ENCODE results near the gene ILF2. TPM values are rescaled to one million over a fixed set of nuclear protein-coding genes. Genes with fewer than 3 reads are reported as not detected.
"Not testable (repeated sequence)": the region's sequence is repeated elsewhere in the genome, so short reads cannot be mapped to it uniquely, and the experiment has no call there.

ILF2 gene
- polyA plus RNA-seq (ENCODE audit: insufficient read length in 3 of 3): 100 to 1,000 TPM; 240 to 334 (median 322) TPM
- long read RNA-seq, donor 1, transcript ILF2-201 (14 exons, 1,659 nt): major isoform, 73 of 162 reads
- long read RNA-seq, donor 1, partial matches to known transcripts: 84 of 162 reads
- long read RNA-seq, donor 1, other reads (novel, unspliced or antisense): 5 of 162 reads
- long read RNA-seq, donor 2, transcript ILF2-201 (14 exons, 1,659 nt): major isoform, 40 of 126 reads
- long read RNA-seq, donor 2, partial matches to known transcripts: 84 of 126 reads
- long read RNA-seq, donor 2, other reads (novel, unspliced or antisense): 0 of 126 reads
- long read RNA-seq, donor 3, transcript ILF2-201 (14 exons, 1,659 nt): major isoform, 83 of 166 reads
- long read RNA-seq, donor 3, partial matches to known transcripts: 83 of 166 reads
- long read RNA-seq, donor 3, other reads (novel, unspliced or antisense): 0 of 166 reads
- long read RNA-seq, donor 4, transcript ILF2-201 (14 exons, 1,659 nt): major isoform, 58 of 114 reads
- long read RNA-seq, donor 4, partial matches to known transcripts: 55 of 114 reads
- long read RNA-seq, donor 4, other reads (novel, unspliced or antisense): 0 of 114 reads
- long read RNA-seq, donor 5: 0 reads
- long read RNA-seq, donor 6, transcript ILF2-201 (14 exons, 1,659 nt): major isoform, 49 of 282 reads
- long read RNA-seq, donor 6, partial matches to known transcripts: 222 of 282 reads
- long read RNA-seq, donor 6, other reads (novel, unspliced or antisense): 8 of 282 reads
- long read RNA-seq, donor 7, transcript ILF2-201 (14 exons, 1,659 nt): major isoform, 113 of 252 reads
- long read RNA-seq, donor 7, partial matches to known transcripts: 132 of 252 reads
- long read RNA-seq, donor 7, other reads (novel, unspliced or antisense): 5 of 252 reads
- long read RNA-seq, donor 8, transcript ILF2-201 (14 exons, 1,659 nt): major isoform, 124 of 431 reads
- long read RNA-seq, donor 8, partial matches to known transcripts: 301 of 431 reads
- long read RNA-seq, donor 8, other reads (novel, unspliced or antisense): 5 of 431 reads
- long read RNA-seq, donor 9, transcript ILF2-201 (14 exons, 1,659 nt): major isoform, 59 of 137 reads
- long read RNA-seq, donor 9, partial matches to known transcripts: 78 of 137 reads
- long read RNA-seq, donor 9, other reads (novel, unspliced or antisense): 0 of 137 reads
- long read RNA-seq, donor 10, transcript ILF2-201 (14 exons, 1,659 nt): major isoform, 65 of 131 reads
- long read RNA-seq, donor 10, partial matches to known transcripts: 66 of 131 reads
- long read RNA-seq, donor 10, other reads (novel, unspliced or antisense): 0 of 131 reads
- long read RNA-seq, donor 11, transcript ILF2-201 (14 exons, 1,659 nt): major isoform, 51 of 171 reads
- long read RNA-seq, donor 11, partial matches to known transcripts: 69 of 171 reads
- long read RNA-seq, donor 11, other reads (novel, unspliced or antisense): 51 of 171 reads
- long read RNA-seq, donor 12, transcript ILF2-201 (14 exons, 1,659 nt): major isoform, 26 of 36 reads
- long read RNA-seq, donor 12, partial matches to known transcripts: 9 of 36 reads
- long read RNA-seq, donor 12, other reads (novel, unspliced or antisense): 0 of 36 reads
- long read RNA-seq, donor 13, transcript ILF2-201 (14 exons, 1,659 nt): major isoform, 131 of 435 reads
- long read RNA-seq, donor 13, partial matches to known transcripts: 280 of 435 reads
- long read RNA-seq, donor 13, other reads (novel, unspliced or antisense): 23 of 435 reads
- long read RNA-seq, donor 14, transcript ILF2-201 (14 exons, 1,659 nt): major isoform, 60 of 172 reads
- long read RNA-seq, donor 14, partial matches to known transcripts: 110 of 172 reads
- long read RNA-seq, donor 14, other reads (novel, unspliced or antisense): 0 of 172 reads
- long read RNA-seq, donor 15, transcript ILF2-201 (14 exons, 1,659 nt): major isoform, 35 of 60 reads
- long read RNA-seq, donor 15, partial matches to known transcripts: 25 of 60 reads
- long read RNA-seq, donor 15, other reads (novel, unspliced or antisense): 0 of 60 reads
- long read RNA-seq, donor 16, transcript ILF2-201 (14 exons, 1,659 nt): major isoform, 171 of 581 reads
- long read RNA-seq, donor 16, partial matches to known transcripts: 401 of 581 reads
- long read RNA-seq, donor 16, other reads (novel, unspliced or antisense): 6 of 581 reads

- peak; percentile 98 to 100 (median 99) for DNase-seq (ENCODE audit: extremely low read depth in 1 of 11, low read depth in 9 of 11, low spot score in 4 of 11)
Measured at GRCh38 chr1:153670859-153671627, at the start of gene ILF2. Gene ILF2 (minus strand): TSS chr1:153670993. CDS start chr1:153670922, 71 bp downstream.

- no peak for DNase-seq (ENCODE audit: extremely low read depth in 1 of 11, low read depth in 9 of 11, low spot score in 4 of 11)
Measured at GRCh38 chr1:153717330-153717729, 46.5 kb upstream of the ILF2 start.

- DNase-seq (ENCODE audit: extremely low read depth in 1 of 11, low read depth in 9 of 11, low spot score in 4 of 11): not testable (repeated sequence)
Measured at GRCh38 chr1:153716211-153716610, 45.4 kb upstream of the ILF2 start.

GRCh38 chr1:153711026-153711425 is 40.2 kb upstream of the ILF2 start:
- DNase-seq (ENCODE audit: extremely low read depth in 1 of 11, low read depth in 9 of 11, low spot score in 4 of 11): no peak

- no peak for DNase-seq (ENCODE audit: extremely low read depth in 1 of 11, low read depth in 9 of 11, low spot score in 4 of 11)
Measured at GRCh38 chr1:153705484-153705883, 34.7 kb upstream of the ILF2 start.

- DNase-seq (ENCODE audit: extremely low read depth in 1 of 11, low read depth in 9 of 11, low spot score in 4 of 11): no peak
Measured at GRCh38 chr1:153699768-153700167, 29.0 kb upstream of the ILF2 start.

GRCh38 chr1:153698923-153699714 is 28.3 kb upstream of the ILF2 start:
- DNase-seq (ENCODE audit: extremely low read depth in 1 of 11, low read depth in 9 of 11, low spot score in 4 of 11): no peak

- peak in 4 of 11 donors; percentile 35 to 55 (median 46) for DNase-seq (ENCODE audit: extremely low read depth in 1 of 11, low read depth in 9 of 11, low spot score in 4 of 11)
Measured at GRCh38 chr1:153698020-153698922, 27.5 kb upstream of the ILF2 start.

- DNase-seq (ENCODE audit: extremely low read depth in 1 of 11, low read depth in 9 of 11, low spot score in 4 of 11): peak in 10 of 11 donors; percentile 66 to 92 (median 86)
Measured at GRCh38 chr1:153697191-153698019, 26.6 kb upstream of the ILF2 start.

- DNase-seq (ENCODE audit: extremely low read depth in 1 of 11, low read depth in 9 of 11, low spot score in 4 of 11): no peak
Measured at GRCh38 chr1:153696741-153697140, 25.9 kb upstream of the ILF2 start.

- no peak for DNase-seq (ENCODE audit: extremely low read depth in 1 of 11, low read depth in 9 of 11, low spot score in 4 of 11)
Measured at GRCh38 chr1:153693466-153693865, 22.7 kb upstream of the ILF2 start.

- no peak for DNase-seq (ENCODE audit: extremely low read depth in 1 of 11, low read depth in 9 of 11, low spot score in 4 of 11)
Measured at GRCh38 chr1:153688736-153689328, 18.0 kb upstream of the ILF2 start.

- DNase-seq (ENCODE audit: extremely low read depth in 1 of 11, low read depth in 9 of 11, low spot score in 4 of 11): no peak
Measured at GRCh38 chr1:153688276-153688675, 17.5 kb upstream of the ILF2 start.
